NCI-H2227 (cell line): ENCODE data around the gene MACIR.
"Not testable (repeated sequence)": the region's sequence is repeated elsewhere in the genome, so short reads cannot be mapped to it uniquely, and the experiment has no call there.

Experiments
- DNase-seq: peaks from one replicate; lab custom pipeline; 2025; ENCODE audit not compliant: unreplicated experiment; lab: John Stamatoyannopoulos, UW

The MACIR gene, protein sequence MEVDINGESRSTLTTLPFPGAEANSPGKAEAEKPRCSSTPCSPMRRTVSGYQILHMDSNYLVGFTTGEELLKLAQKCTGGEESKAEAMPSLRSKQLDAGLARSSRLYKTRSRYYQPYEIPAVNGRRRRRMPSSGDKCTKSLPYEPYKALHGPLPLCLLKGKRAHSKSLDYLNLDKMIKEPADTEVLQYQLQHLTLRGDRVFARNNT

DNA sequence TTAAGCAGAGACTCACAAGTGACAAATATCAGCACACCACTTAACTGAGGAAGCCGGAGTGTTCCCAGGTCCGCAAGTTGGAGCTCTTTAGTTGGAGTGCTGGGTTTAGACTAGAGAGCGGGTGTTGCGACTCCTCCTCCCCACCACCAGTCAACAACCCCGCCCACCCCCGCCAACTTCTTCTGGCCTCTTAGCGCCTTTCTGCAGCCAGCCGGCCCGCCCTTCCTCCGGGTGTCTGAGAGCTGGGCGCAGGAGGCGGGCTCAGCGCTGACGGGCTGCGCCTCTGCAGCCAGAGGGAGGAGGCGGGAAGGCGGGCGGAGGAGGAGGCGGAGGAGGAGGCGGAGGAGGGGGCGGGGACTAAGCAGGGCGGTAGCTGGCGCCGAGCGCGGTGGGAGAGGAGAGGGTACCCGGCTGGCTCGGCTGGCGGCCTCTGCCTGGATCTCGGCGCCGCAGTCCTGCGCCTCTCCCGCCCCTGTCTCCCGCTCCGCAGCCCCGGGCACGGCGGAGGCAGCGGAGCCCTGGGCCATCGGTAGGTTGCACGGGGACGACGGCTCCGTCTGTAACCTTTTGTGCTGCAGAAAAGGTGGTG, at the start of gene MACIR:
MACIR (plus strand) TSS at position 396 of the 589 bp plus-strand sequence. CDS start 17,157 bp downstream, outside the sequence.
- peak; percentile 96 for DNase-seq

DNA sequence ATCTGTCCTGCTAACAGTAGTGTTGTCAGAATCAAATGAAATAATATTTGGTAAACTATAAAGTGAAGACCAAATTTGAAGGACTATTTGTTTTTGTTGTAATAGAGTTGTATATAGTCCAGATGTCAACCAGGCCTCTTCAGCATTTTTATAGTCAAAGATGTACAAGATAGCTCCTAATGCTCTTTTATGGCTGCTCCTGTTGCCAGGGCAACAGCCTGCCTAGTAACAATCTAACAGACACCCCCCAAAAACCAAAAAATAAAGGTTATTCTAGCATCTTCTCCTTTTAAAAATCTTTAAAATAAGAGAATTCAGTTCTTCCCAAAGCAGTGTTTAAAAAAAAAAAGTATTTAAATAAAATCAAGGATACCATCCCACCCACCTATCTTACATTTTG, 49.5 kb upstream of the MACIR start:
- DNase-seq = no peak

DNA sequence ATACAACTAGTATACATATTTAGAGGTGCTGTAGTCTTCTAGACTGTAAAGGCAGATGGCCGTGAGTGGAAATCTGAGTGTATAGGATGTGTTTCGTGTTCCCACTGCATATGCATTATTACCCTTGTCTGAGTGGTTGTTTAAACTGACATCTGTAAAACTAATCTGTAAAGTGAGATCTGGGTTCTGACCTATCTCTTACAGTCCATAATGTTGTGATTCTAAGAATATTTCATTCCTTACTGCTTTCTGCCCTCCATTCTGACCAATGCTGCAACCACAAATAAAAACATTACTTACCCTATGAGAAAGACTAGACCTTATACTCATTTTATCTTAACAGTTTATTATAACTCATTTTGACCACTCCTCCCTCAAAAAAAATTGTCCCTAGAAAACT, 47.6 kb upstream of the MACIR start:
- DNase-seq = no peak

DNA sequence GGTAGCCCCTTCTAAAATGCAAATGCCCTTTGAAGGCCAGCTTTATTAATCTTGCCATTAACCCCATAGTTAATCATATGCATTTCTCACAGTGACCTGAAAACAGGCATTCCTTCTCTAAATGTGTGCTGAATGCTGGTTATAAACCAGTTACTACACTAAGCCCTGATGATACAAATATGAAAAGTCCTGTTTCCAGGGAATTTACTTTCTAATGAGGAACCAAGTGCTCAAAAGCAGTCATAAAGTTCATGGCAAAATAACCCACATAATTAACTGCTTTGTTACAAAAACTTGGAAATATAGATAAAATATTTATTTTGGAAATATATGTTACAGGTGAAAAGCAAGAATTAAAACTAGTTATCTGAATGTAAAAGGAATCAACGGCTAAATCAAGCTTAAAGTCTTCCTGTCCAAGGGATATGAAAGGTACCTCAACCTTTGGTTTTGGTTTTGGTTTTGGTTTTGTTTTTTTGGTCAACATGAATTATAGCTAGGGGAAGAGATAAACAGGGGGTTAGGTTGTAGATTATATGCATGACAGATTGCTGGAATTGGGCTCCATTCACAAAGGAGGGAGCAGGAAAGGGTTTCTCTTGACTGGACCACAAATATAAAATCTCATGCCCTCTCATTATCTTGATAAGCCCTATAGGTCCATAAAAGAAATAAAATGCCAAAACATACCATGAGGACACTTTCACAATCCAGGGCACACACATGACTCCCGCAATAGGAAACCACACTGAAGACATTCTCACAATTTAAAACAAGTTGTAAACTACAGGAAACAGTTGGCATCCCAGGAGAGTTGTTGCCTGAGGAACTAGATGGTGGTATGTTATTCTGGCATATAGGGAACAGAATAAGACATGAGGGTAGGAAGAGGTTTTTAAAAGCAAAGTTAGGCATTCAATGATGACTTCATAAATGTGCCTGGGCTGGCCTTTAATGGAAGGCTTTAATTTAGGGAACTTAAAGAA, 46.7 kb upstream of the MACIR start:
- no peak for DNase-seq

DNA sequence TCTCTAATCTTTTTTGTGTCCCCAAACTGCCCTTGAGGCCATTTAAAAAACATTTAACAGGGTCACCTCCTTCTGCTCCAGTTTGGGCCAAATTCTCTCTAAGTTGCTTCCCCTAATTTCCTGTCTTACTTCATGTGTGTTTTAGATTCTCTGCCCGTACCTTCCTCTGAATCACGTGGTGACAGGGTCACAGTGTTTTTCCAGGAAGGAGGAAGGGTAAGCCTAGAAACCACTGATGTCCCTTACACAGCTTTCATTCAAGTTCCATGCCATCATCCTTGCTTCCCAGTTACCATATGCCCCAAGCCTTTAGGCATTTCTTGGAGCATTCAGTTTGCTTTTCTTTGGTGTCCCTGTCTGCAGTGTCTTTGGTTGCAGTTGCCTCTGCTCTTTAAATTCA, 42.4 kb upstream of the MACIR start:
- DNase-seq = no peak

DNA sequence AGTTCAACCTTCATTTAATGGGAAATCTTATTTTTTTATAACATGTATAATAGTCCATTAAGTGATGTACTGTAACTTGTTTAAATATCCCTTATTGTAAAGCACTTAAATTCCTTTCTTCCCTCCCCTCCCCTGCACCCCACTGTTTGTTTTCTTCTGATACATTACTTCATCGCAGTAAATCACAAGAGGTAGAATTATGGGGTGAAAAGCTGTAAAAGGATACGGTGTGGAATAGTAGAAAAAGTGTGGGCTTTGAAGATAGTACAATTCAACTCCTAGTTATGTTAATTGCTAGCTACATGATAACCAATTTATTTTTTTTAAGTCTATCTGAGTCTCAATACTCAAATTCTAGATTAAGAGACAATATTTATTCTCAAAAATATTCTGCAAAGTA, 41.9 kb upstream of the MACIR start:
- DNase-seq = peak; percentile 19

DNA sequence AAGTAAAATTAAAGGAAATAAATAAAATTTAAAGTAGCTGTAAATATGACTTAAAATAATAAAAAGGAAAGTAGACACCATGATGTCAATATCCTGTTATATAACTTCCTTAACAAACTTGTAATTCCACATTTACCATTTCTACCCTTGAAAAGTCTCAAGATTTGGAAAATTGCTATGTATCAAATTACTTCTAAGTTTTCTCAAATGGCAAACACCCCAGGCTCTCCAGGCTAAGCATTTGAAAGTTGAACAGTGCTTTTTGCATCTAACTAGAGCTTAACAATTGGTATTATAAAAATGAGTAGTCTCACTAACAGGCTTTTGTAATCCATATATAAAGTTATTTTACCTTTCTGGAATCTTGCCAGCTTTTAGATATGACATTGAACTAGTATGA, 41.5 kb upstream of the MACIR start:
- peak; percentile 21 for DNase-seq

DNA sequence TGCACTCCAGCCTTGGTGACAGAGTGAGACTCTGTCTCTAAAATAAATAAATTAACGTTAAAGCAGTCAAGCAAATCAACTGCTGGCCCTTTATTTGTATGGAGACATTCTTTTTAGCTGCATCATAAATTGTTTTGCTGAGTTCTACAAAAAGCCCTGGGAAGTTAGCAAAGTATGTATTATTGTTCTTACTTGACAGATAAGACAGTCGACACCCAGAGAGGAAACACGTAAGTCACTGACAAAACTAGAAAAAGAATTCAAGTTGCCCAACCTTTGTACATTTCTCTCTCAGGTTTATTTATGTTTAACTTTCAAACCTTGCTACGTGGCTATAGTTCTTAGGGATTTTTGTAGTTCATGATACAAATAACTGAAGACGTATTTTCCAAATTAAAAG, 40.4 kb upstream of the MACIR start:
- DNase-seq = no peak

DNA sequence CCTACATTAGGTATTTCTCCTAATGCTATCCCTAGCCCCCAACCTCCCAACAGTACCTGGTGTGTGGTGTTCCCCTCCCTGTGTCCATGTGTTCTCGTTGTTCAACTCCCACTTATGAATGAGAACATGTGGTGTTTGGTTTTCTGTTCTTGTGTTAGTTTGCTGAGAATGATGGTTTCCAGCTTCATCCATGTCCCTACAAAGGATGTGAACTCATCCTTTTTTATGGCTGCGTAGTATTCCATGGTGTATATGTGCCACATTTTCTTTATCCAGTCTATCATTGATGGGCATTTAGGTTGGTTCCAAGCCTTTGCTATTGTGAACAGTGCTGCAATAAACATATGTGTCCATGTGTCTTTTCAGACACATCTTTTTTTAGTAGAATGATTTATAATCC, 39.5 kb upstream of the MACIR start:
- DNase-seq = not testable (repeated sequence)

DNA sequence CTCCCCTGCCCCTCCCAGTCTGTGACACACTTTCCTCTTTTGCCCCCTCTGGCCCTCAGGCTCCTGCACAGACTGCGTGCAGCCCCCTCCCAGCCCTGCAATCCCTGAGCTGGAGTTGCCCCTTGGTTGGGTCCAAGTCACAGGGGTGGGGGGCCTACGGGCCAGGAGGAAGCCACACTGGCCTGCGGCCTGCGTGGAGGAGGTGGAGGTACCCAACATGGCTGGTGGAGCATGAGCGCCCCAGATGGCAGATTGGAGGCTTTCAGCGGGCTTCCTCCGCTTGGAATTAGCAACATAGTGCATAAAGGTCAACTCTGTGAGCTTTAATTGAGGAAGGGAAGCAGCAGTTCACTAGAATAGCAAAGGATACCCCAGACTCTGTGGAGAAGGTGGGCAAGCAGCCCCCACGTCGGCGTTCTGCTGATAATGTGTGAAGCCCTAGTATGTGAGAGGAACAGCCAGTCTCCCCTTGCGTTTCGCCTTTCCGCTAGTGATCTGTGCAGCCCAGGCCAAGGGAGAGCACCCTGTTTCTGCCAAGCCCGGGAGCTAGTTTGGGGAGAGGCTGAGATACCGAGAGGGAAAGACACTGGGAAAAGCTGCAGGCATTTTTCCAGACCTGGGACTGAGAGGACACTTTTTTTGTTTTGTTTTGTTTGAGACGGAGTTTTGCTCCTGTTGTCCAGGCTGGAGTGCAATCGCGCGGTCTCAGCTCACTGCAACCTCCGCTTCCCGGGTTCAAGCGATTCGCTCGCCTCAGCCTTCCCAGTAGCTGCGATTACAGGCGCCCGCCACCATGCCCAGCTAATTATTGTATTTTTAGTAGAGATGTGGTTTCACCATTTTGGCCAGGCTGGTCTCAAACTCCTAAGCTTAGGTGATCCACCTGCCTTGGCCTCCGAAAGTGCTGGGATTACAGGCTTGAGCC, 35.3 kb upstream of the MACIR start:
- no peak for DNase-seq

DNA sequence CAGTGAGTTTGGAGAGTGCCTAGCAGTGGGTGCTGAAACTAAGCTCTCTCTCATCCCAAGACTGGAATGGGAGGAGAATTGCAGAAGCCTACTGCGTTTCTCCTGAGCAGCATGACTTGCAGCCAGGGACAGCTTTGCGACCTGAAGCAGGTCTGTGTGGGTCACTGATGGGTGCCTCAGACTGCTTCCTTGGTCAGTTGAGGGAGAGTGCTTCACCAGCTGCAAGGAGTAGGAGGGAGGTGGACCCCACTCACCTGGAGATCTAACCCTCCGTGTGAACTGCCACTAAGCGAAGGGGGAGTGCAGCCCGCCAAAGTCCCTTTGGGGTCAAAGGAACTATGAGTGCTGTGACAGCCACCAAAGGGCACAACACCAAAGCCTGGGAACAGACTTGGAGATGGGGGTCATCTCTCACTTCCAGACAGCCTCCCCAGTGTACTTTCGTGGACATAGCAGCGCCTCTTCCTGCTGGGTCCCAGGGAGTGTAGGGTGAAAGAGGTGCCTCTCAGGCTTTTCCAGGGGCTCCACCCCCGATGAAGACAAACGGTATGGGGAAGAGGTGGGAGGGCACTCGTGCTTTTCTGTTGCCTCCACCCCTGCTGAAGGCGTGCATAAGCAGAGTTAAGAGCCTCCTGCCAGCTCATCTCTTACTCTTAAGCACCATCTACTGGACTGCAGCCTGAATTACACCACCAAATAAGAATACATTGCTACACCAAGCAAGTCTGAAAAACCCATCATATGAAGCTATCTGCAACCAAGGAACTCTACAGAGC, 34.3 kb upstream of the MACIR start:
- peak; percentile 70 for DNase-seq

DNA sequence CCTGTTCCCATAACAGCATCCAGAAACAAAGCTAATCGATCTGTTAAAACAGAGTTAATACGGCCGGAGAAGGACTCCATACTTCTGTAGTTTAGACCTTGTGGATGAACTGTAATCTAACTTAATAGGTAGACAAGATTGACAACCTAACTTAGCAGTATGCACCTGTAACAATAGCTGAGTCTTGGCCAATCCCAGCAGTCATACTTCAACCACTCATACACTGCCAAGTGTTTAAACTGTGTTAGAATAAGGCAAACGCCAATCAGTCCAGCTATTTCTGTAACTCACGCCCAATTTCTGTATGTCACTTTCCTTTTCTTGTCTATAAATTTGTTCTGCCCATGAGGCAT, 33.7 kb upstream of the MACIR start:
- DNase-seq = peak; percentile 18

DNA sequence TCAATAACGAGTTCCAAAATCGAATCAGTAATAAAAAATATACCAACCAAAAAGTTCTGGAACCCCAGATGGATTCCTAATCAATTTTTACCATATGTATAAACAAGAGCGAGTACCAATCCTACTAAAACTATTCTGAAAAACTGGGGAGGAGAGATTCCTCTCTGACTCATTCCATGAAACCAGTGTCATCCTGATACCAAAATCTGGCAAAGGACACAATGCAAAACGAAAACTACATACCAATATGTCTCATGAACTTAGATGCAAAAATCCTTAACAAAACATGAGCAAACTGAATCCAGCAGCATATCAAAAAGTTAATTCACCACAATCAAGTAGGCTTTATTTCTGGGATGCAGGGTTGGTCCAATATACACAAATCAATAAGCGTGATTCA, 30.5 kb upstream of the MACIR start:
- DNase-seq = no peak

DNA sequence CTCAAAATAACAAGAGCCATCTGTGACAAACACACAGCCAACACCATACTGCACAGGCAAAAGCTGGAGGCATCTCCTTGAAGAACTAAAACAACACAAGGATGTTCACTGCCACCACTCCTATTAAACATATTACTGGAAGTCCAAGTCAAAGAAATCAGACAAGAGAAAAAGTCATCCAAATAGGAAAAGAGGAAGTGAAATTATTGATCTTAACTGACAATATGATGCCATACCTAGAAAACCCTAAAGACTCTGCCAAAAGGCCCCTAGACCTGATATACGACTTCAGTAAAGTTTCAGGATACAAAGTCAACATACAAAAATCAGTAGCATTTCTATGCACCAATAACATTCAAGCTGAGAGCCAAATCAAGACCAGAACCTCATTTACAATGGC, 30.0 kb upstream of the MACIR start:
- no peak for DNase-seq

DNA sequence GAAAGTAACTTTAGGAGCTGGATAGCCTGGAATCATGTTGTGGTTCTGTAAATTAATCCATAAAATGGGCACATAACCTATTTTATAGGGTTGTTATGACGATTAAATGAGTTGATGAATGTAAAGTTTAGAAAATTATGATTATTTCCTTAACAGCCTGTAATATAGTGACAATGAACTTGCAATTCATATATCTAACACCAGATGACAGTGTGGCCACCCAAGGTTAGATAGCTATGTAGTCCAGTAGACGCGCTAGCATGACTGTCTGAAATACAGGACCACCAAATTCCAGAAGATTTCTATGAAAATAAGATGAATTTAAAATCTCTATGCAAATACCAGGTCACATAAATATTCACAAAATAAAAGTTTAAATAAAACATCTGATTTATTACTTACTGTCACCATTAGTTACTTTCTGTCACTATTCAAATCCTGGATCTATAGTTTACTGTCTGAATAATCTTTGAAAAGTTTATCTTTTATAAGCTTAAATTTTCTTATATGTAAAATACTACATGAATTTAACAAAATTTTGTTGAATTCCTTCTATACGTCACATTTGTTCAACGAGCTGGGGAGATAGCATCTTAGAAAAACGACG, 26.1 kb upstream of the MACIR start:
- DNase-seq = peak; percentile 0

DNA sequence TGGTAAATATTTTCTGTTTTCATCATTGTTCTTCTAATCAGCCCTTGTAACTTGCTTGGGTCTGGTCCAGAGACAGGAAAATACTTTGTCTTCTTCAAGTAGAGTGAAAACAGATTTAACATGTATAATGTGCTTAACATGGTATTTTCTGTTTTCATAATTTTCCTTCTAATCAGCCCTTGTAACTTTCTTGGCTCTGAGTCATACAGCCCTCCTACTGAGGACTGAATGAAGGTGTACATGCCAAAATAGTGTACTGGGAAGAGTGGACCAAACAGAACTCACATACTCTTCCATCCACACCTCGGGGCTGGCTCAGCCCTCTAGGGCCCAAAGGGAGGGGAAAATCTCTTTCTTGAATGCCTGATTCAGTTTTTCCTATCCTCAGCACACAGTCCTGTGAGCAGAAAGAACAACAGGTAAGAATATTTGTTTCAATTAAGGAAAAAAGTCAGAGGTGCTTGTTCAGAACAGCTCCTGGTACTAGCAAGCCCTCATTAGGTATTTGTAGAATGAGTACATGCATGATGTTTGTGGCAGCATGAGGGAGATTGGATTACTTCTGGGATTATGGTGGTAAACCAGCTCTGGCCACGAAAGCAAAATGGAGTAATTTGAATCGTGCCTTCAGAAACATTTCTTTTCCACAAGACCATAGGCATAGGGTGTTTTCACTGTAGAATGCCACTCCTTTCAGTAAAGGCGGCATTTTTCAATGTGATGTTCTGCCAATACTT, 24.2 kb upstream of the MACIR start:
- DNase-seq = no peak

DNA sequence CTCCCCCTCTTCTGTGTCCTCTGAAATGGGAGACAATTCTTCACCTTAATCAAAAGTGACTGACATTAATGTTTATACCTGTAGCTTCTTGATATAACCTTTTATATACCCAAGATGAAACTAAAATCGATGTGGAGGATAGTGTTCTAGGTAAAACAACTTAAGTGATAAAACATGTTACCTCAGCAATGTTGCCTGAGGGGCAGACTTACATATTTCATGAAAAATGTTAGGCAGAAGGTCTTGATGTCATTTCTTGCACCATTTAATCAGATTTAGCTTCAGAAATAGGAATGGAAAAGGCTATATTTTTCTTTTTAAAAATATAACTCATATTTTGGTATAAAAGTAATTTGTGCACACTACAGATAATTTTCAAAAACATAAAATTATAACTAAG, 22.7 kb upstream of the MACIR start:
- DNase-seq = no peak

DNA sequence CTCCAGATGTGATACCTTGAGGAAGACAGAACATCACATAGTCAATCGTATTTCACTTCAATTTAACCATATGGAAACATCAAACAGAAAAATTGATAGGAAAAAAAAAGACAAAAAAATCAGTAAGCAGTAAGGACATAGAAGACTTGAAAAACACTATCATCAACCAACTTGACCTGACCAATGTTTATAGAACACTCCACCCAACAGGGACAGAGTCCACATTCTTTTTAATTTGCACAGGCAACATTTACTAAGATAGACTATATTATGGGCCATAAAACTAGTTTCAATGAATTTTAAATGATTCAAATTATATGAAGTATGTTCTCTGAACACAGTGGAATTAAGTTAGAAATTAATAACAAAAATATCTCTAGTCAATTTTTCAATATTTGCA, 20.8 kb upstream of the MACIR start:
- no peak for DNase-seq

DNA sequence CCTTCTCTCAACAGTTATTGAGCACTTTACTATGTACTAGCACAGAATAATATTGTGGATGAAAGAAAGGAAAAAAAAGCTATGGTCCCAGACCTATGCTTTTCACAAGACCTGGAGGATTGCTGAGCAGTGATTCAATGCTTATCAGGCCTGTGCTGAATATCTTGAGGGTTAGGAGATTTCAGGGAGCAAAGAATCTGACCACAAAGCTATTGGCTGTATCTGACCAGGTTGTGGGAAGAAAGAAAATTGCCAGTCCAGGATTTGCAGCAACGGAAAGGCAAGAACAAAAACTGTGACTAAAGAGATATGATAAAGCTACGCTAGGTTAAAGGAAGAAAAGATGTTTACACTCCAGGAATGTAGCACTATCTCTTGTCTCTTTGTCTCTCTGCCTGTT, 14.9 kb upstream of the MACIR start:
- DNase-seq = no peak
